NCI-H1417 (cell line): Measurements from ENCODE around the gene STXBP5L.
"Not testable (repeated sequence)": the region's sequence is repeated elsewhere in the genome, so short reads cannot be mapped to it uniquely, and the experiment has no call there.

Source experiments
- DNase-seq, 3 experiments: peaks; one replicate each; lab custom pipeline; 2025; lab: John Stamatoyannopoulos, UW

The STXBP5L gene

GRCh38 chr3:121018917-121019321, 110.9 kb downstream of the STXBP5L start:
- DNase-seq = no peak

GRCh38 chr3:121063628-121064027, 155.6 kb downstream of the STXBP5L start:
- no peak for DNase-seq

- DNase-seq = no peak
Measured at GRCh38 chr3:121064121-121064520, 156.1 kb downstream of the STXBP5L start.

- no peak for DNase-seq
Measured at GRCh38 chr3:121072133-121072532, 164.1 kb downstream of the STXBP5L start.

- DNase-seq = no peak
Measured at GRCh38 chr3:121073011-121073410, 165.0 kb downstream of the STXBP5L start.

- no peak for DNase-seq
Measured at GRCh38 chr3:121075191-121075590, 167.2 kb downstream of the STXBP5L start.

GRCh38 chr3:121078378-121079101, 170.5 kb downstream of the STXBP5L start:
- not testable (repeated sequence) for DNase-seq

- no peak for DNase-seq
Measured at GRCh38 chr3:121096953-121097352, 188.9 kb downstream of the STXBP5L start.

GRCh38 chr3:121111086-121111485, 203.1 kb downstream of the STXBP5L start:
- not testable (repeated sequence) for DNase-seq

GRCh38 chr3:121111914-121112612, 204.1 kb downstream of the STXBP5L start:
- DNase-seq = no peak

GRCh38 chr3:121126033-121126706, 218.2 kb downstream of the STXBP5L start:
- no peak for DNase-seq

GRCh38 chr3:121126707-121127035, 218.7 kb downstream of the STXBP5L start:
- DNase-seq = no peak

- peak in 1 of 3 experiments; percentile 47 for DNase-seq
Measured at GRCh38 chr3:121152573-121152972, 244.6 kb downstream of the STXBP5L start.

- no peak for DNase-seq
Measured at GRCh38 chr3:121153851-121154250, 245.8 kb downstream of the STXBP5L start.

GRCh38 chr3:121155028-121155427, 247.0 kb downstream of the STXBP5L start:
- no peak for DNase-seq

GRCh38 chr3:121165397-121165837, 257.4 kb downstream of the STXBP5L start:
- no peak for DNase-seq

GRCh38 chr3:121167374-121168139, 259.6 kb downstream of the STXBP5L start:
- no peak for DNase-seq

- no peak for DNase-seq
Measured at GRCh38 chr3:121175083-121175482, 267.1 kb downstream of the STXBP5L start.

- not testable (repeated sequence) for DNase-seq
Measured at GRCh38 chr3:121190626-121191025, 282.6 kb downstream of the STXBP5L start.

GRCh38 chr3:121202573-121202972, 294.6 kb downstream of the STXBP5L start:
- DNase-seq = no peak

GRCh38 chr3:121223116-121223515, 315.1 kb downstream of the STXBP5L start:
- no peak for DNase-seq

- no peak for DNase-seq
Measured at GRCh38 chr3:121228971-121229370, 321.0 kb downstream of the STXBP5L start.
